GM18858 (cell line): Measurements from ENCODE around the gene TMEM91.

Experiments
- ATAC-seq: cut with Tn5 transposase; IDR thresholded peaks from one replicate; pipeline ENCODE4 v1.9.1; 2021; ENCODE audit not compliant: unreplicated experiment

The TMEM91 gene

GRCh38 chr19:41427647-41428480 lies 51.5 kb downstream of the TMEM91 start:
- no peak for ATAC-seq

GRCh38 chr19:41428481-41428859 lies 52.1 kb downstream of the TMEM91 start:
- ATAC-seq: no peak

- no peak for ATAC-seq
Observed at GRCh38 chr19:41430922-41431321, 54.6 kb downstream of the TMEM91 start.

- no peak for ATAC-seq
Observed at GRCh38 chr19:41431426-41432386, 55.4 kb downstream of the TMEM91 start.

GRCh38 chr19:41433171-41433570 lies 56.8 kb downstream of the TMEM91 start:
- no peak for ATAC-seq
